Karpas-422 (cell line): Measurements from ENCODE around the gene CAMK4. TPM values are rescaled to one million over a fixed set of nuclear protein-coding genes. Genes with fewer than 3 reads are reported as not detected.
A peak's percentile ranks its signal among the peaks of the same experiment; 100 is the strongest.

Source experiments
- DNase-seq: peaks from one replicate; pipeline ENCODE4 v3.0.0-alpha.2; 2015
- H2AFZ ChIP-seq: fragments of 200-600 bp; sonication (generic); 2 replicates; pipeline ENCODE4 v1.6.1; 2014; ENCODE audit warnings: antibody characterized with exemption, low read length, mixed read lengths
- H3K27ac ChIP-seq: fragments of 200-600 bp; sonication (generic); 2 replicates; pipeline ENCODE4 v1.5.1; 2014; ENCODE audit warnings: mild to moderate bottlenecking, low read length, moderate library complexity
- H3K27me3 ChIP-seq: fragments of 200-600 bp; sonication (generic); 2 replicates; pipeline ENCODE4 v1.6.1; 2014; ENCODE audit warnings: low read length, mixed read lengths
- H3K36me3 ChIP-seq: fragments of 200-600 bp; sonication (generic); 2 replicates; pipeline ENCODE4 v1.6.1; 2014; ENCODE audit warnings: low read length, mixed read lengths; ENCODE audit not compliant: insufficient read depth
- H3K4me1 ChIP-seq: fragments of 200-600 bp; sonication (generic); 2 replicates; pipeline ENCODE4 v1.6.1; 2014; ENCODE audit warnings: mild to moderate bottlenecking, low read length, mixed read lengths
- H3K4me2 ChIP-seq: fragments of 200-600 bp; sonication (generic); 2 replicates; pipeline ENCODE4 v1.6.1; 2014; ENCODE audit warnings: low read length, low read depth, mild to moderate bottlenecking; ENCODE audit not compliant: poor library complexity, severe bottlenecking
- H3K4me3 ChIP-seq: fragments of 200-600 bp; sonication (generic); 2 replicates; pipeline ENCODE4 v1.5.1; 2014; ENCODE audit warnings: mild to moderate bottlenecking, antibody characterized with exemption, low read length, mixed read lengths
- H3K79me2 ChIP-seq: fragments of 200-600 bp; sonication (generic); 2 replicates; pipeline ENCODE4 v1.6.1; 2014; ENCODE audit warnings: mild to moderate bottlenecking, low read length, mixed read lengths
- H3K9ac ChIP-seq: fragments of 200-600 bp; sonication (generic); 2 replicates; pipeline ENCODE4 v1.6.0; 2014; ENCODE audit warnings: low read length
- H3K9me2 ChIP-seq: fragments of 200-600 bp; sonication (generic), shearing (Covaris generic); replicated peaks from 2 replicates; pipeline ENCODE4 v1.6.0; 2014; ENCODE audit warnings: mild to moderate bottlenecking, low read length, moderate library complexity; ENCODE audit not compliant: insufficient read depth
- H3K9me3 ChIP-seq: fragments of 300-700, 200-600 bp; sonication (generic); 2 replicates; pipeline ENCODE4 v1.6.1; 2014; ENCODE audit warnings: low read length, mixed read lengths
- H4K20me1 ChIP-seq: fragments of 200-600 bp; sonication (generic); 2 replicates; pipeline ENCODE4 v1.6.1; 2014; ENCODE audit warnings: mild to moderate bottlenecking, antibody characterized with exemption, low read length, low read depth; ENCODE audit not compliant: insufficient read depth
- total RNA-seq: library from RNA; depleted of rRNA; stranded (reverse); fragments of >200 nt; shearing (Covaris generic); gene quantifications from 2 replicates; pipeline ENCODE4 v1.2.3, GENCODE V29; 2014; ENCODE audit warnings: low replicate concordance

The CAMK4 gene
- total RNA-seq, 1 experiment from 2014 or later = 0.04 TPM

- H3K79me2 ChIP-seq = no peaks in the 10 kb centered on the region
- no peaks in the 10 kb centered on the region for H3K36me3 ChIP-seq
- H3K4me1 ChIP-seq = no peaks in the 10 kb centered on the region
- H3K9me3 ChIP-seq = no peaks in the 10 kb centered on the region
- H3K4me2 ChIP-seq = no peak overlapping the region
- H3K27ac ChIP-seq = no peak overlapping the region
- no peak overlapping the region for H2AFZ ChIP-seq
- H3K9ac ChIP-seq = no peak overlapping the region
- H3K4me3 ChIP-seq = no peak overlapping the region
- H4K20me1 ChIP-seq = no peaks in the 10 kb centered on the region
- no peaks in the 10 kb centered on the region for H3K9me2 ChIP-seq
- DNase-seq = no peak
- no peaks in the 10 kb centered on the region for H3K27me3 ChIP-seq
Measured at GRCh38 chr5:111201705-111202104, 22.5 kb upstream of the CAMK4 start.

GRCh38 chr5:111211341-111211740, 12.8 kb upstream of the CAMK4 start:
- no peak for DNase-seq
- Histone ChIP-seq H3K9me2 (no peaks in the 10 kb centered on the region), H3K79me2 (no peaks in the 10 kb centered on the region), H3K36me3 (no peaks in the 10 kb centered on the region), H2AFZ (no peak overlapping the region), H4K20me1 (no peaks in the 10 kb centered on the region), H3K27me3 (no peaks in the 10 kb centered on the region), H3K27ac (no peak overlapping the region), H3K9me3 (no peaks in the 10 kb centered on the region), H3K9ac (no peak overlapping the region), H3K4me2 (no peak overlapping the region), H3K4me1 (peaks cover 8% of the 10 kb centered on the region), H3K4me3 (no peak overlapping the region)

GRCh38 chr5:111214052-111214742, 10.0 kb upstream of the CAMK4 start:
- H3K9me2 ChIP-seq = no peaks in the 10 kb centered on the region
- H3K27me3 ChIP-seq = no peaks in the 10 kb centered on the region
- no peaks in the 10 kb centered on the region for H3K36me3 ChIP-seq
- H3K27ac ChIP-seq = no peak overlapping the region
- H3K4me2 ChIP-seq = no peak overlapping the region
- H3K4me3 ChIP-seq = no peak overlapping the region
- DNase-seq = no peak
- H3K9me3 ChIP-seq = no peaks in the 10 kb centered on the region
- no peak overlapping the region for H3K9ac ChIP-seq
- no peak overlapping the region for H2AFZ ChIP-seq
- H3K79me2 ChIP-seq = no peaks in the 10 kb centered on the region
- H4K20me1 ChIP-seq = no peaks in the 10 kb centered on the region
- peaks cover 8% of the 10 kb centered on the region for H3K4me1 ChIP-seq

DNA sequence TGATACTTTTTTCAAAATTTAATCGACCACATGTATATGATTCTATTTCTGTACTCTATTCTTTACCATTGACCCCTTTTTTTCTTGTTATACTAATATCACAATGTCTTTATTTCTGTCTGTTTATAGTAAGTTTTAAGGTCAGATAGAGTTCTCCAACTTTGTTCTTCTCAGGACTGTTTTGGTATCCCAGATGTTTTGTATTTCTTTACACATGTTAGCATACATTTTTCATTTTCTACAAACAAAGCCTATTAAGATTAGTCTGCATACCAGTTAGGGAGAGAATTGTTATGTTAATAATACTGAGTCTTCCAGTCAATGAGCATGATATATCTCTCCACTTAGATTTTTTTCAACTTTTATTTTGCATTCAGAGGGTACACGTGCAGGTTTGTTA, 8.2 kb upstream of the CAMK4 start:
- H3K9me2 ChIP-seq = no peaks in the 10 kb centered on the region
- no peaks in the 10 kb centered on the region for H3K4me1 ChIP-seq
- H3K27me3 ChIP-seq = no peaks in the 10 kb centered on the region
- no peak overlapping the region for H3K9ac ChIP-seq
- H3K4me2 ChIP-seq = no peak overlapping the region
- H3K4me3 ChIP-seq = no peak overlapping the region
- no peaks in the 10 kb centered on the region for H3K79me2 ChIP-seq
- H3K27ac ChIP-seq = no peak overlapping the region
- no peaks in the 10 kb centered on the region for H3K36me3 ChIP-seq
- H2AFZ ChIP-seq = no peak overlapping the region
- no peak for DNase-seq
- no peaks in the 10 kb centered on the region for H4K20me1 ChIP-seq
- H3K9me3 ChIP-seq = no peaks in the 10 kb centered on the region

DNA sequence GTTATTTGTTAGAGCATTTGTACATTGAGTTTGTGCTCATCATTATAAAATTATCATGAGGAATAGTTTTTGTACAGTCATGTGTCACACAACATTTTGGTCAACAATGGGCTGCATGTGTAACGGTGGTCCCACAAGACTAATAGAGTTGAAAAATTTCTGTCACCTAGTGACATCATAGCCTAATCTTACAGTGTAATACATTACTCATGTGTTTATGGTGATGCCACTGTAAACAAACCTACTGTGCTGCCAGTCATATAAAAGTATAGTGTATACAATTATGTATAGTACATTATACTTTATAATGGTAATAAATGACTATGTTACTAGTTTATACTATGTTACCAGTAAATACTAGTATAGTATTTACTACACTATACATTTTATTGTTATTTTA, 3.0 kb upstream of the CAMK4 start:
- Histone ChIP-seq H3K36me3 (no peaks in the 10 kb centered on the region), H2AFZ (no peak overlapping the region), H4K20me1 (no peaks in the 10 kb centered on the region), H3K27me3 (no peaks in the 10 kb centered on the region; the same call in 1 of the 2 replicates), H3K4me2 (no peak overlapping the region), H3K9me2 (no peaks in the 10 kb centered on the region), H3K27ac (no peak overlapping the region), H3K79me2 (no peaks in the 10 kb centered on the region), H3K9ac (no peak overlapping the region), H3K4me3 (no peak overlapping the region), H3K9me3 (no peaks in the 10 kb centered on the region), H3K4me1 (peaks cover 14% of the 10 kb centered on the region)
- DNase-seq = no peak

DNA sequence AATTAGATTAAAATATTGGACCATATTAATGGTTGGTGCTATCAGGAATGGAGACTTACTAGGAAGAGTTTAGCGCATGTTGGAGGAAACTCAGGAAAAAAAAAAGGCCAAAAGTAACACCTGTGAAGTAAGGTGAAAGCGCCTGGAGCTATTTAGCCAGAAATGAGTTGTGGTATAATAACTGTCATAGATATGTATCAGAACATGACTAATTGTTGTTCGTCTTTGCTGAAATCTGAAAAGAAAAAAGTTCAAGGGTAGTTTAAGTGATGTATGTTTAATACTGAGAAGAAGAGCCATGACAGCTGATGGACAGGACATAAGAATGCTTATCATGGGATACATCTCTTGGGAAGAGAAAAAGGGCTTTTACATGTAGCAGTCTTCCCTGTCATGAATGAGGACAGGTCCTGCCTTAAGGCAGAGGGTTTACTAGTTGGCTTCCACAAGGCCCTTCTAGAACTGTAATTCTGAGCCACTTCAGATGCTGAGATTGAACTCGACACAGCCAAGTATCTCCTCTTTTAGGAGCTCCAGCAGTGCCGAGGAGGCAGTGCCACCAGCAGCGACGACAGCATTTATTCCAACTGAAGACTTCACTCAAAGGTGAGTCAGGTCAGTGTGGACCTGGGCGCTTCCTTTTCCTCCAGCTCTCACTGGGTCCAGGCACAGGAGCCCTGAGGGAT, 940 bp upstream of the CAMK4 start:
- H3K4me3 ChIP-seq = no peak overlapping the region
- peak overlapping the region; percentile 81; the same call in 1 of the 2 replicates for H2AFZ ChIP-seq
- H3K79me2 ChIP-seq = no peaks in the 10 kb centered on the region
- no peaks in the 10 kb centered on the region for H4K20me1 ChIP-seq
- no peaks in the 10 kb centered on the region for H3K9me2 ChIP-seq
- no peak for DNase-seq
- H3K27ac ChIP-seq = no peak overlapping the region
- H3K27me3 ChIP-seq = no peaks in the 10 kb centered on the region; the same call in 1 of the 2 replicates
- H3K9me3 ChIP-seq = no peaks in the 10 kb centered on the region
- no peak overlapping the region; the same call in 1 of the 2 replicates for H3K9ac ChIP-seq
- peak overlapping the region; percentile 85 for H3K4me2 ChIP-seq
- no peaks in the 10 kb centered on the region for H3K36me3 ChIP-seq
- H3K4me1 ChIP-seq = peaks cover 14% of the 10 kb centered on the region

DNA sequence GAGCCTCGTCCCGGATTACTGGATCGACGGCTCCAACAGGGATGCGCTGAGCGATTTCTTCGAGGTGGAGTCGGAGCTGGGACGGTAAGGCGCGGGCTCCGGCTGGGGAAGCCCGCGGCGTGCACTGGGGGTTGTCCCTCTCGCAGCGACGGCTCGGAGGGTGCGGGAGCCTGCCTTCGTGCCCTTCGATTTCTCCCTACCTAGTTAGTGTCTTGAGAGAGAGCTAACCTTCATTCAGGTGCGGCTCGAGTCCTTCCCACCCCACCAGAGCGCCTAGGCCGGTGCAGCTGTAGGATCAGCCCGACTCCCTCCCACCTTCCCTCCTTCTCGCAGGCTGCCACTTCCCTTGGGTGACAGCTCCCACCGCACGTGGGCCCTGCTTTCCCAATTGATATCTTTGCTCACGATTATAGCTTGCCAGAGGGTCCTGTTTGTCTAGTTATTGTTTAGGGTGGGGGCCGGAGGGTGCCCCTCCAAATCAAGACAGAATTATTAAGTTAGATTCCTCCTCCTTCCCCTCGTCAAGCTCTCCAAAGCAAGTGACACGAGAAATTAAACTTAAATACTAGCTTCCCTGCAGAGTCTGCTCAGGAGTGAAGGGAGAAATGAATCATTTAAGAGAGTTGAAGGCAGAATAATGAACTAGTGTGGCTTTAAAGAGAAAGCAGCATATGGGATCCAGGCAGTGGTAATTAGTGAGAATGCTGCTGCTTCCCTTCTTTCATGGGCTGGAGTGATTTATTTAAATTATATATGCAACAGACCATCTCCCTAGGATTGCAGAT, 569 bp downstream of the CAMK4 start:
- Histone ChIP-seq H3K27ac (no peak overlapping the region), H3K9me2 (no peaks in the 10 kb centered on the region), H3K27me3 (no peaks in the 10 kb centered on the region; the same call in 1 of the 2 replicates), H3K4me2 (peak overlapping the region; percentile 85), H3K36me3 (no peaks in the 10 kb centered on the region), H3K9ac (peak overlapping the region; percentile 49), H3K79me2 (no peaks in the 10 kb centered on the region), H3K4me3 (peak overlapping the region; percentile 69), H3K9me3 (no peaks in the 10 kb centered on the region), H4K20me1 (no peaks in the 10 kb centered on the region), H2AFZ (peak overlapping the region; percentile 81), H3K4me1 (peaks cover 14% of the 10 kb centered on the region)
- no peak for DNase-seq

GRCh38 chr5:111225926-111226325, 1.7 kb downstream of the CAMK4 start:
- H3K27ac ChIP-seq = no peak overlapping the region
- no peaks in the 10 kb centered on the region for H3K79me2 ChIP-seq
- H3K9me2 ChIP-seq = no peaks in the 10 kb centered on the region
- H2AFZ ChIP-seq = no peak overlapping the region
- H3K4me3 ChIP-seq = no peak overlapping the region
- no peaks in the 10 kb centered on the region for H3K36me3 ChIP-seq
- H3K4me1 ChIP-seq = peaks cover 14% of the 10 kb centered on the region
- H3K27me3 ChIP-seq = no peaks in the 10 kb centered on the region; the same call in 1 of the 2 replicates
- no peak for DNase-seq
- H3K9me3 ChIP-seq = no peaks in the 10 kb centered on the region
- H4K20me1 ChIP-seq = no peaks in the 10 kb centered on the region
- no peak overlapping the region for H3K9ac ChIP-seq
- H3K4me2 ChIP-seq = no peak overlapping the region
